HG02571 (cell line): ENCODE measurements around the gene LCP1.
A peak's percentile ranks its signal among the peaks of the same experiment; 100 is the strongest.
"Not testable (repeated sequence)": the region's sequence is repeated elsewhere in the genome, so short reads cannot be mapped to it uniquely, and the experiment has no call there.

ENCODE experiments used
- ATAC-seq: cut with Tn5 transposase; IDR thresholded peaks from one replicate; pipeline ENCODE4 v1.9.1; 2021; ENCODE audit warnings: mild to moderate bottlenecking, moderate library complexity; ENCODE audit not compliant: unreplicated experiment

LCP1 gene

GRCh38 chr13:46181840-46182490, at the start of gene LCP1:
Gene LCP1, minus strand, starts transcription at chr13:46182177. Its CDS starts 22,515 bp downstream, at chr13:46159662.
- peak; percentile 47 for ATAC-seq

- no peak for ATAC-seq
Observed at GRCh38 chr13:46229251-46229650, 47.3 kb upstream of the LCP1 start.

- ATAC-seq, result not testable (repeated sequence)
Observed at GRCh38 chr13:46220234-46220633, 38.3 kb upstream of the LCP1 start.

- ATAC-seq, result not testable (repeated sequence)
Observed at GRCh38 chr13:46214741-46215140, 32.8 kb upstream of the LCP1 start.

GRCh38 chr13:46213242-46213641, 31.3 kb upstream of the LCP1 start:
- no peak for ATAC-seq

- ATAC-seq, result peak; percentile 97
Observed at GRCh38 chr13:46211483-46212351, 29.7 kb upstream of the LCP1 start, which contains the start of gene LRRC63. Gene LRRC63, plus strand, starts transcription at chr13:46211928. Its CDS starts 1,107 bp downstream, at chr13:46213035.

- ATAC-seq, result no peak
Observed at GRCh38 chr13:46211116-46211482, 29.1 kb upstream of the LCP1 start.

GRCh38 chr13:46210362-46211083, 28.5 kb upstream of the LCP1 start:
- no peak for ATAC-seq

GRCh38 chr13:46207828-46208227, 25.9 kb upstream of the LCP1 start:
- ATAC-seq, result no peak

- ATAC-seq, result no peak
Observed at GRCh38 chr13:46206143-46206542, 24.2 kb upstream of the LCP1 start.

GRCh38 chr13:46202966-46203365, 21.0 kb upstream of the LCP1 start:
- no peak for ATAC-seq

- ATAC-seq, result no peak
Observed at GRCh38 chr13:46202188-46202795, 20.3 kb upstream of the LCP1 start.

- ATAC-seq, result no peak
Observed at GRCh38 chr13:46198696-46199193, 16.8 kb upstream of the LCP1 start.

GRCh38 chr13:46197299-46198048, 15.5 kb upstream of the LCP1 start:
- ATAC-seq, result no peak

GRCh38 chr13:46195016-46195415, 13.0 kb upstream of the LCP1 start:
- no peak for ATAC-seq

- ATAC-seq, result no peak
Observed at GRCh38 chr13:46192412-46192811, 10.4 kb upstream of the LCP1 start.

- ATAC-seq, result no peak
Observed at GRCh38 chr13:46185634-46186033, 3.7 kb upstream of the LCP1 start.

GRCh38 chr13:46184277-46184699, 2.3 kb upstream of the LCP1 start:
- peak; percentile 53 for ATAC-seq

GRCh38 chr13:46183018-46183946, 1.3 kb upstream of the LCP1 start:
- no peak for ATAC-seq
